GM19397 (cell line): ENCODE measurements around the gene FSD1.
"Not testable (repeated sequence)": the region's sequence is repeated elsewhere in the genome, so short reads cannot be mapped to it uniquely, and the experiment has no call there.

Experiments
- ATAC-seq: cut with Tn5 transposase; IDR thresholded peaks from one replicate; pipeline ENCODE4 v1.9.1; 2021; ENCODE audit warnings: mild to moderate bottlenecking, moderate library complexity; ENCODE audit not compliant: unreplicated experiment

Gene FSD1

GRCh38 chr19:4284176-4284958 lies 20.0 kb upstream of the FSD1 start:
- ATAC-seq = no peak

- no peak for ATAC-seq
Observed at GRCh38 chr19:4284974-4285373, 19.4 kb upstream of the FSD1 start.

GRCh38 chr19:4286141-4286540 lies 18.3 kb upstream of the FSD1 start:
- ATAC-seq = not testable (repeated sequence)

- ATAC-seq = no peak
Observed at GRCh38 chr19:4288091-4288777, 16.2 kb upstream of the FSD1 start.

DNA sequence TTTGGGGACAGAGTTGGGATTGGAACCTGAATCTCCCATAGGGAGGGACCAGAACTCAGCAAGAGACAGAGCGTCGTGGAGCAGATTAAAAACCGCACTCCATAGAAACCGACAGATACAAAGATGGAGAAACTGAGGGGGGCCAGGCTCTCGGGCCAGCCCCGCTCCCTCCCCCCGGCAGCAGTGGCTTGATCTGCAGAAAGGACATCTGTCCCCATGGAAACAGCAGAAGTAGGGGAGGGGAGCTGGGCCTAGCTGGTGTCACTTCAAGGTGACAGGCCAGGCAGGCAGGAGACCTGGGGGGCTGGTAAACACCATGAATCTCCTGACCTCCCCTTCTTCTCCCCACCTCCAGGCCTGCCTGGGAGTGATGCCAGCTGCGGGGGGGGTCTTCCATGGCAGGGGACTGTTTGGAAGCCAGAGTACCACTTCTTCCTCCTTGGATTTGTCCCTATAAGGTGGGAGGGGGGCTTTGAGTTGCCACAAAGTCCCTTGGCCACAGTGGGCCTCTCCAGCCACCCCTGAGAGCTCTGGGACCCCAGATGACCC lies 13.1 kb upstream of the FSD1 start:
- no peak for ATAC-seq

DNA sequence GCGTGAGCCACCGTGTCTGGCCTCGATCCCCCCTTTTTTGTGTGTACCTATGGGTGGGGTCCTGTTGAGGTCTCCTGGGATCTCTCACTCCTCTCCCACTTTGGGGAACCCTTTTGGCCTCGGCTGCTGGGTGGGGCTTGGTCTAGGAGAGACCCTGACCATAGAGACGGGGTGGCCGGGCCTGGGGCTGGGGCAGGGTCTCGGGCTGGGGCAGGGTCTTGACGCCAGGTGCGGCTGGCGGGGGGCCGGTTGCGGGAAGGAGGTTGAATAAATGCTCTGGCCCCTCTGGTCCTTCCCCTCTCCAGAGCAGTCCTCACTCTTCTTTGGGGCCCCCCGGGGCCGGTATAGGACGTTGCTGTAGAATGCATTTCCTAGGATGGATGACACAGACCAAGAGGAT lies 11.9 kb upstream of the FSD1 start:
- ATAC-seq = no peak

DNA sequence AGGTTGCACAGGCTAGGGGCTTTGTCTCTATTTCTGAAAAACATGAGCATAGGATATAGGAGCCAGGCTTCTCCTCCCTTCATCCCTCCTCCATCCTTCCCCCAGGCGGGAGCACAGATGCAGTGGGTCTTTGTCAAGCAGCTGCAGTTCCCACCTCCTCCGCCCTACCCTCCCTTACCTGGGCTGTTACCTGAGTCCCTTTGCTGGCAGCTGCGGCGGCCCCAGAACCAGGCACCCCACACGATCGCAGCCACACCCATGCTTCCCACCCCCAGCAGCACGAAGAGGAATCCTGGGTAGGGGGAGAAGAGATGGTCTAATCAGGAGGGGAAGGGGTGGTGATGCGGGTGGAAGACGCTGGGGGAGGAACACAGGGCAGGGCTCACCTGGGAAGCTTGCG lies 10.0 kb upstream of the FSD1 start:
- ATAC-seq = no peak

DNA sequence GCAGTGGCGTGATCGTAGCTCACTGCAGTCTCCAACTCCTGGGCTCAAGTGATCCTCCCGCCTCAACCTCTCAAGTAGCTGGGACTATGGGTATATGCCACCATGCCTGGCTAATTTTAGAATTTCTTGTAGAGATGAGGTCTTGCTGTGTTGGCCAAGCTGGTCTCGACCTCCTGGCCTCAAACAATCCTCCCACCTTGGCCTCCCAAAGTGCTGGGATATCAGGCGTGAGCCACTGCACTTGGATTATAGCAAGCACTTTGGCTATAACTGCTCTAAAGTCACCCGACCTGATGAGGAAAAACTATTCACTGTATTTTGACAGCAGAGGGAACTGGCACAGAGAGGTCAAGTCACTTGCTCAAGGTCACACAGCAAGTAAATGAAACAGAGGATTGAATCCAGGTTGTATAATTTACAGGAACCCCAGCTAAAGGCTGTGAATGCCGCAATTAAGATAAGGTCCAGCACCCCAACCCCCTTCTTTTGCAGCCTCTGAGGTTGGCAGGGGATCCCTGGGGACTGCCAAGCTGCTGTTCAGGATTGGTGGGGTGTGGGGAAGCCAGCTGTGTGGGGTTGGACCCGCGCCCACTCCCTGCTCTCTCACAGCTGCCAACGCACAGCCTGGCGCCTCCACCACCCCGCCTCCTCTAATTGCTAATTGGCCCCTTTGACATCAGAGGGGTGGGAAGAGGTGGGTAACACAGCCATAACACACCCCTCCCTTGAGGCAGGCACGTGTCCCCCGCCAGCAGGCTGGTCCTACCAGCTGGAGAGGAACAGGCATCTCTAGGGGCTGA lies 8.2 kb upstream of the FSD1 start:
- ATAC-seq = no peak

DNA sequence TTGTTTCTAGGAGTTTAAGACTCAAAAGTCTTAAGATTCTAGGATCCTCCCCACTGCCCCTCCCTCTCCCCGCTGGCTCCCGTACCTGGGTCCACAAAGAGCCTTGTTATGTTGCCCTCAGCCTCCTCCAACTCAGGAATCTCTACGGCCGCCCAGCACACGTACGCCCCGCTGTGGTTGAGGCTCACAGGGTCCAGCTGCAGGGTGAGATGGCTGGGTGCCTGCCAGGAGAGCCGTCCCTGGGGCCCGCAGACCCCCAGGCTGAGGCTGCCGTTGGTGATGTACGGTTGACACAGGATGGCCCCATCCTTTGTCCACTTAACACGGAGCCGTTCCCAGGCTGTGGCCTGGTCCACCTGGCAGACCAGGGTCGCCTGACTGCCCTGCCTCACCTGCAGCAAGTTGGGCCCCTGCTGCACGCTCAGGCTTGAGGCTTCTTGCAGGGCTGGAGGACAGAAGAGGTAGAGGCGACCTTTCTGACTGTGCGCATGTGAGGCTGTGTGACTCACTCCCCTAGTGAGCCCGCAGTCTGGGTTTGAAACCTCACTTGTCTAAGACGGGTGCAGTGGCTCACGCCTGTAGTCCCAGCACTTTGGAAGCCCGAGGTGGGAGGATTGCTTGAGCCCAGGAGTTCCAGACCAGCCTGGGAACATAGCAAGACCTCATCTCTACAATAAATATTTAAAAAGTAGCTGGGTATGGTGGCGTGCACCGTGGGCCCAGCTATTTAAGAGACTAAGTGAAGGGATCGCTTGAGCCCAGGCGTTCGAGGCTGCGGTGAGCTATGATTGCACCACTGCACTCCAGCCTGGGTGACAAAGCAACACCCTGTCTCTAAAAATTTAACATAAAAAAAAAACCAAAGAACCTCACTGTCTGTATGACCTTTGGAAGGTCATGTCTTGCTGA lies 6.2 kb upstream of the FSD1 start:
- no peak for ATAC-seq

- no peak for ATAC-seq
Observed at GRCh38 chr19:4298810-4299550, 5.4 kb upstream of the FSD1 start.

- ATAC-seq = no peak
Observed at GRCh38 chr19:4300589-4300988, 3.8 kb upstream of the FSD1 start.

GRCh38 chr19:4301590-4302242 lies 2.7 kb upstream of the FSD1 start:
- no peak for ATAC-seq

GRCh38 chr19:4302243-4302640 lies 2.2 kb upstream of the FSD1 start, which contains the start of gene TMIGD2:
Gene TMIGD2, minus strand, starts transcription at chr19:4302389. Its CDS starts 4 bp downstream, at chr19:4302385.
- ATAC-seq = no peak

DNA sequence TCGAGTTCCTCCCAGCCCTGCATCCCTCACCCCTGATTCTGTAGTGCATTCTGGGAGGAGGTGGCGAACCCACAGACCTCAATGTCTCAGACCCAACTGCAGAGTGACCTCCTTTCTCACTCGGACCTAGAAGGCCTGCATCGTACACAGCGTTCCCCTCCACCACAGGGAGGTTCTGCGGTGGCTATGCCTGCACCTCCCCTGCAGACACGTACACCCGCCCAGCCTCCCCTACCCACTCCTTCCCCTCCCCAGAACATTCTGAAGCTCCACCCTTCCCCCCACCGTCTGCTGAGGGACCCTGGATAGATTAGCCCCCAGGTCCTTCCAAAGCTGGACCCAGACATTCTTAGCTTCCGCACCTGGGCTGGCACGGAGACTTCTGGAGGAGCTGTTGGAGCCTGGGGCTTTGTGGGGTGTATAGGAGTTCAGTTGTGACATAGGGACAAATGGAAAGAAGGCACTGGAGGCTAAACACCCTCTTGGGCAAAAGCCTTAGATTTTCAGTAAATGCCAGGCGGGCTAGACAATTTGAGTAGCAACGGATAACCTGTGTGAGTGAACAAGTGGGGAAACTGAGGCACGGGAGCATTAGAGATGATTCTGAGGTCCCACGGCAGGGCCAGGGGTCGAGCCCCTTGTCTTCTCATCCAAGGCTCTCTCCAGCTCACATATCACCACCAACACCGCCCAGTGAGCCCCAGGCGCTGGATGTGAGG lies 420 bp upstream of the FSD1 start:
- no peak for ATAC-seq

- ATAC-seq = no peak
Observed at GRCh38 chr19:4305257-4305612, 837 bp downstream of the FSD1 start.

GRCh38 chr19:4305659-4306058 lies 1.3 kb downstream of the FSD1 start:
- no peak for ATAC-seq

- no peak for ATAC-seq
Observed at GRCh38 chr19:4310247-4311121, 6.1 kb downstream of the FSD1 start.
